ENCODE measurements around the gene GRAMD4. TPM values are rescaled to one million over a fixed set of nuclear protein-coding genes. Genes with fewer than 3 reads are reported as not detected.

GRAMD4 gene
- total RNA-seq, 1 experiment from 2014 or later, result 18.4 TPM

GRCh38 chr22:46617986-46618647 lies 2.1 kb upstream of the GRAMD4 start:
- no peak for DNase-seq (ENCODE audit: low spot score)
- Histone ChIP-seq H3K9me3 (ENCODE audit: low read depth, low read length, poor library complexity, severe bottlenecking) (no peaks in the 10 kb centered on the region), H3K36me3 (ENCODE audit: insufficient read depth, low read length, poor library complexity, severe bottlenecking) (no peaks in the 10 kb centered on the region), H3K4me1 (ENCODE audit: insufficient read depth, low read length, poor library complexity, severe bottlenecking) (peaks cover 17% of the 10 kb centered on the region), H3K27ac (ENCODE audit: low read depth, low read length, poor library complexity, severe bottlenecking) (no peak overlapping the region), H3K4me3 (ENCODE audit: low read depth, low read length, poor library complexity, severe bottlenecking) (no peak overlapping the region), H3K27me3 (replicated peaks; ENCODE audit: insufficient read depth, low read depth, low read length, poor library complexity) (no peaks in the 10 kb centered on the region)
- no peak for TF ChIP-seq EZH2 (IDR thresholded peaks at IDR 0.05; ENCODE audit: borderline replicate concordance, low read depth, low read length, poor library complexity, severe bottlenecking)
- TF ChIP-seq, protein P1, sequence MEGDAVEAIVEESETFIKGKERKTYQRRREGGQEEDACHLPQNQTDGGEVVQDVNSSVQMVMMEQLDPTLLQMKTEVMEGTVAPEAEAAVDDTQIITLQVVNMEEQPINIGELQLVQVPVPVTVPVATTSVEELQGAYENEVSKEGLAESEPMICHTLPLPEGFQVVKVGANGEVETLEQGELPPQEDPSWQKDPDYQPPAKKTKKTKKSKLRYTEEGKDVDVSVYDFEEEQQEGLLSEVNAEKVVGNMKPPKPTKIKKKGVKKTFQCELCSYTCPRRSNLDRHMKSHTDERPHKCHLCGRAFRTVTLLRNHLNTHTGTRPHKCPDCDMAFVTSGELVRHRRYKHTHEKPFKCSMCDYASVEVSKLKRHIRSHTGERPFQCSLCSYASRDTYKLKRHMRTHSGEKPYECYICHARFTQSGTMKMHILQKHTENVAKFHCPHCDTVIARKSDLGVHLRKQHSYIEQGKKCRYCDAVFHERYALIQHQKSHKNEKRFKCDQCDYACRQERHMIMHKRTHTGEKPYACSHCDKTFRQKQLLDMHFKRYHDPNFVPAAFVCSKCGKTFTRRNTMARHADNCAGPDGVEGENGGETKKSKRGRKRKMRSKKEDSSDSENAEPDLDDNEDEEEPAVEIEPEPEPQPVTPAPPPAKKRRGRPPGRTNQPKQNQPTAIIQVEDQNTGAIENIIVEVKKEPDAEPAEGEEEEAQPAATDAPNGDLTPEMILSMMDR (conservative IDR thresholded peaks at IDR 0.05; ENCODE audit: low read depth, low read length), result no peak
- no TSS peak for BruUV-seq (replicated peaks)
- ChIA-PET POLR2A (ENCODE audit: low non-redundant PET) (no interaction called here), CTCF (no interaction called here)
- intact Hi-C loops (cut with micrococcal nuclease; ENCODE audit: unreplicated experiment), result no loop called here

DNA sequence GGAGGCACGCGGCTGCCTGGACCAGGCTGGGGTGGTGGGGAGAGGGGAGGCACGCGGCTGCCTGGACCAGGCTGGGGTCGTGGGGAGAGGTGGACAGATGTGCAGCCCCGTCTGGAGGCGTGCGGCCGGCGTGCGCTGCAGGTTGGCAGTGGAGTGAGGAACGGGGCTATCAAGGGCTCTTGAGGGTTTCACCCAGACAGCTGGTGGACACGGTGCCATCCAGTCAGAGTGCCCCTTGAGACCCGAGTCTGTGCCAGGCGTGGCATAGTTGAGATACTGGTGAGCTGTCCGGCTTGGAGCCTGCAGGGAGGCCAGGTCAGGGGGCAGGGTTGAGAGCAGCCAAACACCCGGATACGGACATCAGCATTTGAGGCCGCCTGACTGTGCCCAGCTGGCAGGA lies 1.5 kb upstream of the GRAMD4 start:
- H3K4me3 ChIP-seq (ENCODE audit: low read depth, low read length, poor library complexity, severe bottlenecking), result no peak overlapping the region
- H3K4me1 ChIP-seq (ENCODE audit: insufficient read depth, low read length, poor library complexity, severe bottlenecking), result peaks cover 17% of the 10 kb centered on the region
- TF ChIP-seq EZH2 (IDR thresholded peaks at IDR 0.05; ENCODE audit: borderline replicate concordance, low read depth, low read length, poor library complexity, severe bottlenecking), result no peak
- TF ChIP-seq, protein P1 (conservative IDR thresholded peaks at IDR 0.05; ENCODE audit: low read depth, low read length), result no peak
- H3K9me3 ChIP-seq (ENCODE audit: low read depth, low read length, poor library complexity, severe bottlenecking), result no peaks in the 10 kb centered on the region
- CTCF ChIA-PET, result no interaction called here
- H3K36me3 ChIP-seq (ENCODE audit: insufficient read depth, low read length, poor library complexity, severe bottlenecking), result no peaks in the 10 kb centered on the region
- H3K27ac ChIP-seq (ENCODE audit: low read depth, low read length, poor library complexity, severe bottlenecking), result no peak overlapping the region
- H3K27me3 ChIP-seq (replicated peaks; ENCODE audit: insufficient read depth, low read depth, low read length, poor library complexity), result no peaks in the 10 kb centered on the region
- intact Hi-C loops (cut with micrococcal nuclease; ENCODE audit: unreplicated experiment), result no loop called here
- POLR2A ChIA-PET (ENCODE audit: low non-redundant PET), result no interaction called here
- BruUV-seq (replicated peaks), result no TSS peak
- no peak for DNase-seq (ENCODE audit: low spot score)

DNA sequence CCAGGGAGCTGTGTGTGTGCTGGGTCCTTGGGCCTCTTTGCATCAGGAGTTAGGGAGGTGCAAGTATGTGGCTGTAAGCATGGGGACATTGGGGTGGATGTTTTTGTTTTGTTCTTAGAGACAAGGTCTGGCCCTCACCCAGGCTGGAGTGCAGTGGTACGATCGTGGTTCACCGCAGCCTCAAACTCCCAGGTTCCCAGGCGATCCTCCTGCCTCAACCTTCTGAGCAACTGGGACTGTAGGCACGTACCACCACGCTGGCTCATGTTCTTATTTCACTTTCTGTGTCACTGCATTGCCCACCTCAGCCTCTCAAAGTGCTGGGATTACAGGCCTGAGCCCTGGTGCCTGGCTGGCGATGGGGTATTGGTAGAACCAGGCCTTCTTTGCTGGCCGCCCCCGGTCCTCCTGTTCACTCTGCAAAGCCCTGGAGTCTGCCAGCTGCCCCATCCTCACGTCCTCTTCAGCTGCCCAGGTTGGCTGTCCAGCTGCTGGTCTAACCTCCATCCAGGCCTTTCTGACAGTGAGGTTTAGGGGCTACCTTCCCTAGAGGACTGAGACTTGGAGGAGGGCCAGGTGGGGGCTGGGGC lies 851 bp upstream of the GRAMD4 start:
- H3K4me3 ChIP-seq (ENCODE audit: low read depth, low read length, poor library complexity, severe bottlenecking), result no peak overlapping the region
- no peaks in the 10 kb centered on the region for H3K36me3 ChIP-seq (ENCODE audit: insufficient read depth, low read length, poor library complexity, severe bottlenecking)
- DNase-seq (ENCODE audit: low spot score), result no peak
- no peak overlapping the region for H3K27ac ChIP-seq (ENCODE audit: low read depth, low read length, poor library complexity, severe bottlenecking)
- BruUV-seq (replicated peaks), result no TSS peak
- intact Hi-C loops (cut with micrococcal nuclease; ENCODE audit: unreplicated experiment), result no loop called here
- ChIA-PET CTCF (no interaction called here), POLR2A (ENCODE audit: low non-redundant PET) (no interaction called here)
- no peaks in the 10 kb centered on the region for H3K27me3 ChIP-seq (replicated peaks; ENCODE audit: insufficient read depth, low read depth, low read length, poor library complexity)
- TF ChIP-seq, protein P1 (conservative IDR thresholded peaks at IDR 0.05; ENCODE audit: low read depth, low read length), result no peak
- TF ChIP-seq EZH2 (IDR thresholded peaks at IDR 0.05; ENCODE audit: borderline replicate concordance, low read depth, low read length, poor library complexity, severe bottlenecking), result no peak
- H3K9me3 ChIP-seq (ENCODE audit: low read depth, low read length, poor library complexity, severe bottlenecking), result no peaks in the 10 kb centered on the region
- peaks cover 17% of the 10 kb centered on the region for H3K4me1 ChIP-seq (ENCODE audit: insufficient read depth, low read length, poor library complexity, severe bottlenecking)
